MV-4-11 (cell line): ENCODE measurements around the gene C10orf62.
"Not testable (repeated sequence)": the region's sequence is repeated elsewhere in the genome, so short reads cannot be mapped to it uniquely, and the experiment has no call there.

ENCODE experiments used
- DNase-seq: peaks from one replicate; lab custom pipeline; 2025; lab: John Stamatoyannopoulos, UW

C10orf62 gene

GRCh38 chr10:97629289-97629688, 39.8 kb downstream of the C10orf62 start:
- peak; percentile 18 for DNase-seq

- DNase-seq = no peak
These were observed 41.6 kb downstream of the C10orf62 start for GRCh38 chr10:97631098-97631497.

GRCh38 chr10:97632949-97633884, 43.7 kb downstream of the C10orf62 start, which contains the start of gene MORN4:
Gene MORN4, minus strand, starts transcription at chr10:97633500. Its CDS starts 13,847 bp downstream, at chr10:97619653.
- DNase-seq = peak; percentile 77

GRCh38 chr10:97633921-97634320, 44.4 kb downstream of the C10orf62 start:
- no peak for DNase-seq

GRCh38 chr10:97635577-97635976, 46.1 kb downstream of the C10orf62 start:
- DNase-seq = no peak

GRCh38 chr10:97639090-97639489, 49.6 kb downstream of the C10orf62 start:
- not testable (repeated sequence) for DNase-seq

GRCh38 chr10:97640174-97640867, 50.8 kb downstream of the C10orf62 start, which contains the start of gene PI4K2A:
Gene PI4K2A, plus strand, starts transcription at chr10:97640671. Its CDS starts 72 bp downstream, at chr10:97640743.
- peak; percentile 98 for DNase-seq
